Tibial nerve (tissue), 4 donors: Measurements from ENCODE around the gene MYL12A. TPM values are rescaled to one million over a fixed set of nuclear protein-coding genes. Genes with fewer than 3 reads are reported as not detected.

ENCODE experiments used
- DNase-seq, 2 donors: peaks; one replicate each; pipeline ENCODE4 v3.0.0-alpha.2; 2019; ENCODE audit warnings: low spot score in 2 of 2
- H3K27ac ChIP-seq, 4 donors: fragments of 200-600 bp; sonication (generic) in 3 of 4; one replicate each; pipeline ENCODE4 v1.5.1; 2017 to 2019; ENCODE audit warnings: mild to moderate bottlenecking in 1 of 4
- H3K27me3 ChIP-seq, 2 donors: fragments of 200-600 bp; sonication (generic) in 1 of 2; one replicate each; pipeline versions ENCODE4 v1.5.1 to v1.6.0; 2017 to 2019
- H3K36me3 ChIP-seq, 3 donors: fragments of 200-600 bp; sonication (generic); one replicate each; pipeline ENCODE4 v1.5.1; 2018 to 2019
- H3K4me1 ChIP-seq, 4 donors: fragments of 200-600 bp; sonication (generic) in 3 of 4; one replicate each; pipeline ENCODE4 v1.5.1; 2017 to 2019
- H3K4me3 ChIP-seq, 4 donors: fragments of 200-600 bp; sonication (generic) in 3 of 4; one replicate each; pipeline ENCODE4 v1.5.1; 2017 to 2019; ENCODE audit warnings: mild to moderate bottlenecking in 1 of 4, moderate library complexity in 1 of 4
- H3K9me3 ChIP-seq, 4 donors: fragments of 200-600 bp; sonication (generic) in 3 of 4; one replicate each; pipeline ENCODE4 v1.5.1; 2017 to 2019
- EP300 ChIP-seq, 2 donors: sonication (generic); formaldehyde crosslinking; IDR thresholded peaks; one replicate each; pipeline ENCODE4 v1.6.1; 2017; ENCODE audit warnings: antibody characterized with exemption in 2 of 2, mild to moderate bottlenecking in 1 of 2
- POLR2A ChIP-seq, 2 donors: fragments of 450-650 bp; IDR thresholded peaks; one replicate each; pipeline ENCODE4 v1.6.1; 2017; ENCODE audit warnings: antibody characterized with exemption in 2 of 2, mild to moderate bottlenecking in 2 of 2, moderate library complexity in 2 of 2
- WGBS, 2 donors: methylation state at CpG; one replicate each; pipeline ENCODE4 v1.1.5; 2018; 5-methylcytosine and 5-hydroxymethylcytosine counted together
- total RNA-seq, 4 donors: library from RNA; depleted of rRNA; stranded (reverse); fragments of >200 nt; gene quantifications; one replicate each; pipeline ENCODE4 v1.1.0, GENCODE V29; 2016
- TF ChIP-seq, protein P1 (sequence below), 5 experiments: fragments of 200-600 bp in 3 of 5; fragments of 450-650 bp in 2 of 5; sonication (generic) in 3 of 5; IDR thresholded peaks; one replicate each; pipeline ENCODE4 v1.5.1; 2016 to 2019; ENCODE audit warnings: antibody characterized with exemption in 5 of 5, mild to moderate bottlenecking in 3 of 5, moderate library complexity in 2 of 5

Gene MYL12A
- total RNA-seq, 4 donors from 2014 or later, result 387 to 515 (median 415) TPM

DNA sequence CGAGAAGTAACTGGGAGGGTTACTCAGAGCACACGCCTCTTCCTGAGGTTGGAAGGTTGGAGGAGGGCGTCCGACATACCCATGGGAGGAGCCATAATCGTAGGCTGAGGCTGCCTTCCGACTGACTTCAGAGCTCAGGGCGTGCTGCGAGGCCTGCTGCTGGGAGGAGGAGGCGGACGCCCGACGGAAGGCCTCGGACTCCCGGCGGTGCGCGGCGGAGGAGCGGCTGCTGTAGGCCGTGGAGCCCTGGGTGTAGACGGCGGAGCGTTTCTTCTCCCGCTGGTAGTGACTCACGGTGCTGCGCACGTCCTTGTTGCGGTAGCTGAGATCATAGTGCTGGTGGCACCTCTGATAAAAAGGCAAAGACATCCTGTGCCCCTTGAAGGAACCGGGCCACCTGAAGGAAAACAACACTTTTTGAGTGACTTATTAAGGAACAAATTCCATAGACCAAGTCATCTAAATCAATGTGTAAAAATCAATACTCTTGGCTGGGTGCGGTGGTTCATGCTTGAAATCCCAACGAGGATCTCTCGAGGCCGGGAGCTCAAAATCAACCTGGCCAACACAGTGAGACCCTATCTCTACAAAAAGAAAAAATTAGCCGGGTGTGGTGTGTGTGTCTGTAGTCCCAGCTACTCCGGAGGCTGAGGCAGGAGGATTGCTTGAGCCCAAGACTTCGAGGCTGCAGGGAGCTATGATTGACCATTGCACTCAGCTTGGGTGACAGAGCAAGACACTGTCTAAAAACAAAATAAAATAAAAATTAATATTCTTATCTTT lies 32.6 kb upstream of the MYL12A start:
- Histone ChIP-seq H3K9me3 (no peaks in the 10 kb centered on the region), H3K27me3 (no peaks in the 10 kb centered on the region), H3K27ac (no peak overlapping the region), H3K4me3 (no peak overlapping the region), H3K36me3 (peaks cover 0 to 10% (median 0%) of the 10 kb centered on the region in 3 donors), H3K4me1 (peaks cover 0 to 40% (median 13%) of the 10 kb centered on the region in 4 donors)
- 91 to 96% methylated on average over 36 of the region's 36 CpGs for WGBS, 2 donors
- TF ChIP-seq EP300 (IDR thresholded peaks at IDR 0.05) (no peak), POLR2A (IDR thresholded peaks at IDR 0.05) (no peak)
- TF ChIP-seq, protein P1, sequence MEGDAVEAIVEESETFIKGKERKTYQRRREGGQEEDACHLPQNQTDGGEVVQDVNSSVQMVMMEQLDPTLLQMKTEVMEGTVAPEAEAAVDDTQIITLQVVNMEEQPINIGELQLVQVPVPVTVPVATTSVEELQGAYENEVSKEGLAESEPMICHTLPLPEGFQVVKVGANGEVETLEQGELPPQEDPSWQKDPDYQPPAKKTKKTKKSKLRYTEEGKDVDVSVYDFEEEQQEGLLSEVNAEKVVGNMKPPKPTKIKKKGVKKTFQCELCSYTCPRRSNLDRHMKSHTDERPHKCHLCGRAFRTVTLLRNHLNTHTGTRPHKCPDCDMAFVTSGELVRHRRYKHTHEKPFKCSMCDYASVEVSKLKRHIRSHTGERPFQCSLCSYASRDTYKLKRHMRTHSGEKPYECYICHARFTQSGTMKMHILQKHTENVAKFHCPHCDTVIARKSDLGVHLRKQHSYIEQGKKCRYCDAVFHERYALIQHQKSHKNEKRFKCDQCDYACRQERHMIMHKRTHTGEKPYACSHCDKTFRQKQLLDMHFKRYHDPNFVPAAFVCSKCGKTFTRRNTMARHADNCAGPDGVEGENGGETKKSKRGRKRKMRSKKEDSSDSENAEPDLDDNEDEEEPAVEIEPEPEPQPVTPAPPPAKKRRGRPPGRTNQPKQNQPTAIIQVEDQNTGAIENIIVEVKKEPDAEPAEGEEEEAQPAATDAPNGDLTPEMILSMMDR (IDR thresholded peaks at IDR 0.05), result no peak
- DNase-seq, result no peak

DNA sequence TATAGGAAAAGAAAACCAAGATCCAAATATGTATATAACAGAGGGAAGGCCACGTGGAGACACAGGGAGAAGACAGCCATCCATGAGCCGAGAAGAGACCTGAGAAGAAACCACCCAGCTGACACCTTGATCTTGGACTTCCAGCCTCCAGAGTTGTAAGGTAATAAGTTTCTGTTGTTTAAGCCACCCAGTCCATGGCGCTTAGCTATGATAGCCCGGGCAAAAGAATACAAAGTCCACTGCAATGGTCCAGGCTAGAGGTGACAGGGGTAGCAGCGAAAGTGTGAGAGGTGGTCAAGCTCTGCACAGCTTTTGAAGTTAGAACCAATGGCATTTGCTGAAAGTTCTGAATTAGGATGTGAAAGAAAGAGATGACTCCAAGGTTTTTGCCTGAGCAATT lies 30.6 kb upstream of the MYL12A start:
- H3K4me3 ChIP-seq, result no peak overlapping the region
- no peaks in the 10 kb centered on the region for H3K27me3 ChIP-seq
- H3K36me3 ChIP-seq, result peaks cover 0 to 10% (median 0%) of the 10 kb centered on the region in 3 donors
- 85 to 92% methylated on average over 5 of the region's 5 CpGs for WGBS, 2 donors
- H3K27ac ChIP-seq, result peak overlapping the region in 2 of 4 donors; percentile 29 to 58
- peaks cover 0 to 29% (median 6%) of the 10 kb centered on the region in 4 donors for H3K4me1 ChIP-seq
- no peak for DNase-seq
- no peaks in the 10 kb centered on the region for H3K9me3 ChIP-seq
- TF ChIP-seq, protein P1 (IDR thresholded peaks at IDR 0.05), result no peak
- TF ChIP-seq POLR2A (IDR thresholded peaks at IDR 0.05) (no peak), EP300 (IDR thresholded peaks at IDR 0.05) (no peak)

DNA sequence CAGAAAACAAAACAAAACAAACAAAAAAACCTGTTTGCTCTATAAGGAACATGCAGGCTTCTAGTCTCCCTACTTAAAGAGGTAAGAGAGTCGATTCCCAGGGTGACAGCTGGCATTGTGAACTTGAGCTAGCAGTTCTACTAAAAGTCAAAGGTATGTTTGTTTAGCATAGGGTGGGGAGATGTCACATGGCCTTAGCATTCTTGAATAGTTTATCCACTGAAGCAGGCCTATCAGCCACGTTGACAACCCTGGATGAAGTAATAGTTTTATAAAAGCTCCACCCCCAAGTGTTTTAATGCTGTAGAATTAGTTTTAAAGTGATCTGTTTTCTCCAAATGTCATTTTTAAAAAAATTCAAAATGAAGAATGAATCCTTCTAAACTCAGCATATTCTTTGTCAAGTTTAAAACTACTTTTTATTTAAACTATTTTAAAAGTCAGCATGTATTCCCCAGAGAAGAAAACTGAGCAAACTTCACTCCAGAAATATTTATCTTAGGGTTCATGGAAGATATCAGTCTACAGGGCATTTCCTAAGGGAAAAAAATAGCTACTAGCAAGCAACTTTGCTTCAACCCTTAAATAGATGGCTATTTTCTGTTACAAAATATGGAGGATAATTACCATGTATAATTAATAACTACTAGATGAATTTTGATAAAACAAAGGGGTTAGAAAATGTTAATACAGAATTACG lies 29.5 kb upstream of the MYL12A start:
- no peak for TF ChIP-seq POLR2A (IDR thresholded peaks at IDR 0.05)
- TF ChIP-seq, protein P1 (IDR thresholded peaks at IDR 0.05), result no peak
- TF ChIP-seq EP300 (IDR thresholded peaks at IDR 0.05), result no peak
- H3K27ac ChIP-seq, result peak overlapping the region in 2 of 4 donors; percentile 21 to 58
- WGBS, 2 donors, result 36 to 45% methylated on average over 3 of the region's 3 CpGs
- H3K36me3 ChIP-seq, result peaks cover 0 to 10% (median 0%) of the 10 kb centered on the region in 3 donors
- no peaks in the 10 kb centered on the region for H3K27me3 ChIP-seq
- peaks cover 0 to 25% (median 3%) of the 10 kb centered on the region in 4 donors for H3K4me1 ChIP-seq
- H3K4me3 ChIP-seq, result no peak overlapping the region
- no peaks in the 10 kb centered on the region for H3K9me3 ChIP-seq
- no peak for DNase-seq

DNA sequence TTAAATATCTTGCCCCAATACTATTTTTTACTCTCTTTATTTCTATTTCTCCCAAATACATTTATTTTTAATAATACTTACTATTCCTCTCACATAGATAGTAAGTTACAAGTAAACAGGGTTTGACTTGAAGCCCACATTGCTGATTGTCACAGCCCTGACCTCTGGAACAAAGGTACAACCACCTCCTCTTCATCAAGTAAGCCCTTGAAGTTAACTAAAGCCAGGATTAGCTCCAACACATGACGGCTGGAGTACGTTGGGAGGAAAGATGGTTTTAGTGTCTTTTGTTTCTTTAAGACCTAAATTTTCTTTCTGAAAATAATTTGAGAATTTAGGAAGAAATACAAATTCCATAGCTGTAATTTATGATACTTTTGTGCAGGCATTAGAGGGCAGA lies 28.8 kb upstream of the MYL12A start:
- WGBS, 2 donors, result 66 to 68% methylated on average over 2 of the region's 2 CpGs
- DNase-seq, result no peak
- H3K4me3 ChIP-seq, result no peak overlapping the region
- H3K4me1 ChIP-seq, result peaks cover 0 to 25% (median 2%) of the 10 kb centered on the region in 4 donors
- TF ChIP-seq EP300 (IDR thresholded peaks at IDR 0.05) (no peak), POLR2A (IDR thresholded peaks at IDR 0.05) (no peak)
- TF ChIP-seq, protein P1 (IDR thresholded peaks at IDR 0.05), result no peak
- no peaks in the 10 kb centered on the region for H3K27me3 ChIP-seq
- H3K9me3 ChIP-seq, result no peaks in the 10 kb centered on the region
- H3K27ac ChIP-seq, result peak overlapping the region in 2 of 4 donors; percentile 21 to 57
- peaks cover 0 to 10% (median 0%) of the 10 kb centered on the region in 3 donors for H3K36me3 ChIP-seq

DNA sequence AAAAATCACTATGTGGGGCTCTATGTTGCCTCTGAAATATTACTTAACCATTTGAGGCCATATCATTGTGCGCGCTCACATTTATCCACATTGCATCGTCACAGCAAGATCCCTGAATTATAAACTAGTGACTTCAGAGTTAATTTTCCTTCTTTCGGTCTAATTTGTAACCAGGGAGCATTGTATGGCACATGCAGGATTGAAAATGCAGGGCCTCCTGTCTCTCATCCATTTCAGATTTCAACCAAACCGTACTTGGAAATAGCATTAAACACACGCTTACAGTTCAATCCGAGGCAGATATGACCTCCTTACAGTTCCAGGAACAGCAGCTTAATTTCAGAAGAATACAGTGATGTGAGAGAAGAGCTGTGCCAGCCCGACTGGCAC lies 28.4 kb upstream of the MYL12A start:
- Histone ChIP-seq H3K4me3 (peak overlapping the region in 2 of 4 donors; percentile 4 to 12), H3K27me3 (no peaks in the 10 kb centered on the region), H3K27ac (peak overlapping the region in 2 of 4 donors; percentile 7 to 57), H3K36me3 (peaks cover 0 to 9% (median 0%) of the 10 kb centered on the region in 3 donors), H3K4me1 (peaks cover 0 to 25% (median 2%) of the 10 kb centered on the region in 4 donors), H3K9me3 (no peaks in the 10 kb centered on the region)
- WGBS, 2 donors, result 50 to 58% methylated on average over 8 of the region's 8 CpGs
- DNase-seq, result no peak
- TF ChIP-seq POLR2A (IDR thresholded peaks at IDR 0.05), result no peak
- no peak for TF ChIP-seq EP300 (IDR thresholded peaks at IDR 0.05)
